Immature natural killer cell (primary cell): Measurements from ENCODE around the gene GSC2. TPM values are rescaled to one million over a fixed set of nuclear protein-coding genes. Genes with fewer than 3 reads are reported as not detected.

Experiments
- DNase-seq, 3 donors: peaks; one replicate each; pipeline ENCODE4 v3.0.0; 2022; ENCODE audit warnings: mixed read lengths in 1 of 3
- H3K27ac Mint-ChIP-seq, 6 donors: one replicate each; pipeline ENCODE4 v1.8.0; 2020; ENCODE audit warnings: mixed read lengths in 6 of 6, mild to moderate bottlenecking in 5 of 6, inconsistent platforms in 4 of 6, moderate library complexity in 3 of 6
- H3K27me3 Mint-ChIP-seq, 3 donors: one replicate each; pipeline ENCODE4 v1.8.0; 2020 to 2021; ENCODE audit warnings: low read depth in 3 of 3, mild to moderate bottlenecking in 3 of 3, mixed read lengths in 3 of 3, moderate library complexity in 3 of 3, inconsistent platforms in 1 of 3
- H3K36me3 Mint-ChIP-seq, 3 donors: one replicate each; pipeline ENCODE4 v1.8.0; 2020; ENCODE audit warnings: mixed read lengths in 3 of 3, inconsistent platforms in 2 of 3, mild to moderate bottlenecking in 2 of 3
- H3K4me1 Mint-ChIP-seq, 2 donors: one replicate each; pipeline ENCODE4 v1.8.0; 2020; ENCODE audit warnings: inconsistent platforms in 2 of 2, mild to moderate bottlenecking in 2 of 2, mixed read lengths in 2 of 2, moderate library complexity in 1 of 2
- H3K4me3 Mint-ChIP-seq, 5 donors: one replicate each; pipeline ENCODE4 v1.8.0; 2020; ENCODE audit warnings: mild to moderate bottlenecking in 5 of 5, mixed read lengths in 5 of 5, inconsistent platforms in 3 of 5, moderate library complexity in 3 of 5
- H3K9me3 Mint-ChIP-seq, 6 donors: one replicate each; pipeline ENCODE4 v1.8.0; 2020; ENCODE audit warnings: mild to moderate bottlenecking in 6 of 6, mixed read lengths in 6 of 6, inconsistent platforms in 4 of 6, moderate library complexity in 3 of 6
- polyA plus RNA-seq, 3 donors: library from polyadenylated mRNA; unstranded; fragments of 300-500 nt; fragmentation: Illumina TruSeq; gene quantifications; one replicate each; pipeline ENCODE4 v1.2.3, GENCODE V29; 2021

The GSC2 gene
- polyA plus RNA-seq, 3 donors from 2014 or later: not detected

DNA sequence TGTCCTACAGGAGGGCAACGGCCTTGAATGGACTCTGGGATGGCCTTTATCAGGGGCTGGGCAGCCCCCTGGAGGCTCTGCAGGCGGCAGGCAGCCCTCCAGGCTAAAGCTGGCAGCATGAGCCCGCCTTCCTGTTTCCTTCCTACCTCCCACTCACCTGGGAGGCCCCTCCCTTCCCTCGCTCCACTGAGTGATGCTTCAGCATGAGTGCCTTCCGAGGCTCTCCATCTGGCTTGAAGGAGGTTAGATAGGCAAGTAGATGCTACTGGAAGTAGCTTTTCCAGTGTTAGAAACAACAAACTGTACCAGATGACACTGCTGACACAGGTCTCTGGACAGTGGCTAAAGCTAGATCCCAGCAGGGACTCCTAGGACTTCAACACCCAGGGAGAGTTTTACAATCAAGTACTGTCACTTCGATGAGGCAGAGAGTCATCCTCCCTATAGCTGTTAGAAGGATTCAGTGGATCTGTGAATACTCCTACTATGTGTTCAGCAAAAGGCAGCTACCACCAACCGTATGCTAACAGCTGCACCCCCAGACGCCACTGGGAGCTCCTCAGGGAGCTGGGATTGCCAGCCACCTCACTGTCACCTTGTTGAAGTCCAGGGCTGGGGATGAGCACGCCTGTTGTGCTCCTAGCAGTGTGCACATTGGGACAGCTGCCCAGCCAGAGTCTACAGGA, 32.5 kb upstream of the GSC2 start:
- peak overlapping the region in 1 of 6 donors; percentile 15 for H3K27ac Mint-ChIP-seq
- H3K27me3 Mint-ChIP-seq: peaks cover 0 to 3% (median 2%) of the 10 kb centered on the region in 3 donors
- peaks cover 5 to 7% of the 10 kb centered on the region in 2 donors for H3K4me1 Mint-ChIP-seq
- H3K36me3 Mint-ChIP-seq: no peaks in the 10 kb centered on the region
- no peak overlapping the region for H3K4me3 Mint-ChIP-seq
- H3K9me3 Mint-ChIP-seq: no peaks in the 10 kb centered on the region
- DNase-seq: no peak

DNA sequence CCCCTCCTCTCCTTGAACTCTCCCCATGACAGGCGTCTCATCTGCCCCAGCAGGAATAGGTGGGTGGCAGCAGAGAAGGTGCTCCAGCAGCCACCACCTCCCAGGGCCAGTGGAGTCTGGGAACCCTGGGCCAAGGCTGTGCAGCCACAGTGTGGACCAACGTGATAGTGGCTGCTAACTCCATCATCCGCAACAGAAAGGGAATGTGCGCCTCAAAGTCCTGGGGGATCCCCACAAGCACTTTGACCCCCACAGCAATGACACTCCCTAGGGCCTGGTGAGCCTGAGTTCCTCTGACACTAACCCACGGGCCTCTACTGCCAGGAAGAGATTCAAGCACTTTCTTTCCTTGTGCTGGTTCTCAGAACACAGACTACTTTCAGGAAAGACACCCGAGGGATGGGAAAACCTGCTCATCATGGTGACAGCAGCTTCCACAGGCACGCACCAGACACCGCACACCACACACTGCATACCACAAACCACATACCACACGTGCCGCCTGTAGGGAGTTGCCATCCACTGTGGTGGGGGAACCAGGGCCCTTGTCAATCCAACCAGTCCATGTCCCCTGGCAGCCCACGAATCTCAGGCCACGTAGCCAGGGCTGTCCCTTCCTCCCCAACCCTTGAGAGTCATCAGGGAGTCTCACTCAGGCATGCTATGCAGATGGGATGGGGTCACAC, 31.8 kb upstream of the GSC2 start:
- Mint-ChIP-seq H3K4me3 (peak overlapping the region in 1 of 5 donors; percentile 36), H3K9me3 (no peaks in the 10 kb centered on the region), H3K4me1 (peaks cover 6 to 7% of the 10 kb centered on the region in 2 donors), H3K36me3 (no peaks in the 10 kb centered on the region), H3K27ac (no peak overlapping the region), H3K27me3 (peaks cover 0 to 3% (median 2%) of the 10 kb centered on the region in 3 donors)
- DNase-seq: no peak

DNA sequence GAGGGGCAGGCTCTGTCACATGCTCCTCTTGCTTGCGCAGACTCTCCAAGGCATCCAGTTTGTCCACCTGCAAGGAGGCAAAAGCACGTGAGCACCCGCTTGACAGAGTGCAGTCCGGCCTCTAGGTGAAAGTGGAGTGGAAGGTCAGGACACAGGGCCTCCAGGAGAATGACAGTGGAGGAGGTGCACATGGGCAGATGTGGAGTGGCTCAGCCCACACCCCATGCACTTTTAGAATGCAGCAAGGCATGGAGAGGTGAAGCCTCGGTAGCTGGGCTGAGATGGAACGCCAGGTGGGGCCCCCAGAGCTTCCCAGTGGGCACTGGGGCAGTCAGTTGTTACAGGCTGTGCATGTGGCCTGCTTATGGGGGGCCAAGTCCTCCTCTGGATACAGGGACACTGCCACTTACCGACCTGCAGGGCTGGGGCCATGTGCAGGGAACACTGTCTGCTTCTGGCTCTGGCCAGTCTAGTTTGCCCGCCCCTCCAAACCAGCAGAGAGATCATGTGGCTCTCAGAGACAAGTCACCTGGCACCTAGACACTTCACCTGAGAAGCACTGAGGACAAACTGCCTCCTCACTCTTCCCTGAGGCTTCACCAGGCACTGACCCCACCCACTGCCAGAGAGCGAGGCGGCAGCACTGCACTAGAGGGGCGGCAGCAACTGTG, 30.8 kb upstream of the GSC2 start:
- H3K36me3 Mint-ChIP-seq: no peaks in the 10 kb centered on the region
- no peak for DNase-seq
- H3K27me3 Mint-ChIP-seq: peaks cover 0 to 3% (median 2%) of the 10 kb centered on the region in 3 donors
- no peaks in the 10 kb centered on the region for H3K9me3 Mint-ChIP-seq
- no peak overlapping the region for H3K27ac Mint-ChIP-seq
- H3K4me1 Mint-ChIP-seq: peaks cover 7 to 8% of the 10 kb centered on the region in 2 donors
- no peak overlapping the region for H3K4me3 Mint-ChIP-seq

DNA sequence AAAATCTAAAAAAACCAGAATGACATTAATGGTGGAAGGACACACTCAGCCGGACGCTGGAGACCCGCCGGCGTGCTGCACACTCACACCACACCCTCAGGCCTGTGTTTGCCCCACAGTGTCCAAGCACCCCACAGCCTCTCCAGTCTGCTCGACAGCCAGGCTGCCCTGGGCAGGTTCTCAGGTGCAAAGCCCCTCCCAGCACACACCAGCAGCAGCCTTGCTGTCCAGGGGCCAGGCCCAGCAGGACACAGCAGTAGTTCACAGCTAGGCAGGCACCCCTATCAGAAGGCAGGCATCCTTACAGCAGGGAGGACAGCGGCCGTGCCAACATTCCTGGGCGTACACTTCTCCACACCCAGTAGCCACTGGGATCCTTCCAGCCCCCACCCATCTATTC, 30.1 kb upstream of the GSC2 start:
- Mint-ChIP-seq H3K9me3 (no peaks in the 10 kb centered on the region), H3K27ac (no peak overlapping the region), H3K4me3 (no peak overlapping the region), H3K4me1 (peaks cover 7 to 8% of the 10 kb centered on the region in 2 donors), H3K27me3 (peaks cover 0 to 3% (median 2%) of the 10 kb centered on the region in 3 donors), H3K36me3 (no peaks in the 10 kb centered on the region)
- no peak for DNase-seq

DNA sequence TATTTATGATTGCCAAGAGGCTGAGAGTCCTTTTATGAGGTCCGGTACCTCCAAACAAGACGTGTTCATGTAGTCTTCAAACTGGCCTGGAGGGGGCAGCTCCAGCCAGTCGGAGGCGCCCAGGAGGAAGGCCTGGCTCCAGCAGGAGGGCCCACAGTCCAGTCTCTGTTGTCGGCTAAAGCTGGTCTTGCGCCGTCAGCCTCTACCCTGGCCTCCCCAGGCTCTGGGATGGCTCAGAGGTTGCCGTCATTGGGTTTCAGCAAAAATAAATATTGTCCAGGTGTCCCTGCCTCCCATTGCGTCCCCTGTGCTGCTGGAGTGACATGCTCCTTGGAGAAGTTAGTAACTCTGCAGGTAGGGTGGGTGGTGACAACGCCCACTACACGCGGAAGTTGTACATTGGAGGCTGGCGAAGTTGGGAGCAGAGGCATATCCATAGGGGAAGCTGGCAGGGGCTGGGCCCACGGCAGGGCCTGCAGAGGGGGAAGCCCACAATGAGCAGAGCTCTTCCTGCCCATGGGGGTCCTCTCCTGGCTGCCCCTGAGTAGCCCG, 29.5 kb upstream of the GSC2 start:
- peaks cover 0 to 3% (median 3%) of the 10 kb centered on the region in 3 donors for H3K27me3 Mint-ChIP-seq
- peak; percentile 47 to 61 (median 60) for DNase-seq
- peak overlapping the region; percentile 85 to 97 (median 89) for H3K4me3 Mint-ChIP-seq
- H3K36me3 Mint-ChIP-seq: no peaks in the 10 kb centered on the region
- peaks cover 7 to 8% of the 10 kb centered on the region in 2 donors for H3K4me1 Mint-ChIP-seq
- H3K9me3 Mint-ChIP-seq: no peaks in the 10 kb centered on the region
- H3K27ac Mint-ChIP-seq: peak overlapping the region; percentile 78 to 94 (median 85)

DNA sequence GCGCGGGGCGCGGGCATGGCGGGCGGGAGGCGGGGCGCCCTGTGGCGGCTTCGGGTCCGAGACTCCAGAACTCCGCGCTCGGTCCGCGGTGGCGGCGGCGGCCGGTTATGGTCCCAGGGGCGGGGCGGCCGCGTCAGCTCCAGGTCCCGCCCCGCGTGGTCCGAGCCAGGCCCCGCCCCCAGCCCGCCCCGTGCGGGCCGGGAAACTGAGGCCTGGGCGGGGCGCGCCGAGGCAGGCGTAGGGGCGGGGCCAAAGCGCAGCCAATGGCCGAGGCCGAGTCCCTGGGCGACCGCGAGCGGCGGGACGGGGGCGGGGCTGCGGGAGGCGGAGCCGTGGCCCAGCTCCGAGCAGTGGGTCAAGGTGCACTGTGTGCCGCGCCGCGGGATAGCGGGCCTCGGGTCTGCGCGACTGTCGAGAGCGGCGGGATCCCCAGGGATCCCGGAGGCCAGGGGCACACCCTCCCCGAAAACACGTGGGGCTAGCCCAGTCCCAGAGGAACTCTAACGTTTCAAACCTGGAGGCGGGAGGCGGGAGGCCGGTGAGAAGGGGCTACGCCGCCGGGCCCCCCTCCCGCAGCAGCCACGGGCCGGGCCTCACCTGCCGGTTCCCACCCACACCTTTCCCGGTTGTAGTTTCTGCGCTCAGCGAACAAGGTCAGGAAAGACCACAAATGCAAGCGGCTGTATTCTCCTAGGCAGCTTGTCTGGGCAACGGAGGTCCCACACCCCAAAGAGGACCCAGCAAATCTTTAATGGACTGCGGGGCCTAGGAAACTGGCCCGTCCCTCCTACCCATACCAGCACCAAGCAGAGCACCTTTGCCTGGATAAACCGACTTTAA, 28.8 kb upstream of the GSC2 start, which contains the start of gene SLC25A1:
Gene SLC25A1, minus strand, starts transcription at position 80 of the 840 bp plus-strand sequence. Its CDS starts 63 bp downstream, at position 17.
- peak; percentile 66 to 74 (median 71) for DNase-seq
- H3K36me3 Mint-ChIP-seq: no peaks in the 10 kb centered on the region
- peaks cover 0 to 6% (median 3%) of the 10 kb centered on the region in 3 donors for H3K27me3 Mint-ChIP-seq
- H3K4me3 Mint-ChIP-seq: peak within 1 kb of the TSS; percentile 85 to 97 (median 89)
- peak within 1 kb of the TSS; percentile 78 to 94 (median 85) for H3K27ac Mint-ChIP-seq
- peaks cover 7 to 8% of the 10 kb centered on the region in 2 donors for H3K4me1 Mint-ChIP-seq
- no peaks in the 10 kb centered on the region for H3K9me3 Mint-ChIP-seq

DNA sequence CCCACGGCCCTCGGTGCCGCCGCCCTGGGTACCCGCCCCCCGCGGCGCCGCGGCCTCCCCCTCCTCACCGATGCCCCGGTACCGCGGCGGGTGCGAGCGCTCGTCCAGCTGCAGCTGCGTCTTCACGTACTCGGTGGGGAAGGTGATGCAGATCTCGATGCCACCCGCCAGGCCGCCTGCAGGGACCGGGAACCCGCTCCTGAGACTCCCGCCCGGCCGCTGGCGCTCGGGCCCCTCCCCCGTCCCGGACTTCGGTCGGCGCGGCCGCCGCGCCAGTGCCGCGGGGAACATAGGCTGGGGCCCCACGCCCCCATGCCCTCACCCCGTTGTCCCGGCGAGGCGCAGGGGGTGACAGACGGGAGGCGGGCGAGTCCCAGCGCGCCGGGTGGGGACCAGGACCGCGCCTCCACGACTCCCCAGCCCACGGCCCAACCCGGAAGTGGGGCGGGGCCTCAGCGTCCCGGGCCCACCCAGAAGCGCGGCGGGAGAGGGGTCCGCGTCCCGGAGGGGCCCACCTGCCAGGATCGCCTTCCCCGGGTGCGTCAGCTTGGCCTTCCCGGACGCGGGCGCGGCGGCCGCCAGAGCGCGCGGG, 28.1 kb upstream of the GSC2 start:
- Mint-ChIP-seq H3K4me3 (peak overlapping the region in 2 of 5 donors; percentile 26 to 61), H3K4me1 (peaks cover 9 to 13% of the 10 kb centered on the region in 2 donors), H3K9me3 (no peaks in the 10 kb centered on the region), H3K27ac (no peak overlapping the region), H3K36me3 (no peaks in the 10 kb centered on the region), H3K27me3 (peaks cover 0 to 6% (median 3%) of the 10 kb centered on the region in 3 donors)
- DNase-seq: peak; percentile 58 to 68 (median 62)

DNA sequence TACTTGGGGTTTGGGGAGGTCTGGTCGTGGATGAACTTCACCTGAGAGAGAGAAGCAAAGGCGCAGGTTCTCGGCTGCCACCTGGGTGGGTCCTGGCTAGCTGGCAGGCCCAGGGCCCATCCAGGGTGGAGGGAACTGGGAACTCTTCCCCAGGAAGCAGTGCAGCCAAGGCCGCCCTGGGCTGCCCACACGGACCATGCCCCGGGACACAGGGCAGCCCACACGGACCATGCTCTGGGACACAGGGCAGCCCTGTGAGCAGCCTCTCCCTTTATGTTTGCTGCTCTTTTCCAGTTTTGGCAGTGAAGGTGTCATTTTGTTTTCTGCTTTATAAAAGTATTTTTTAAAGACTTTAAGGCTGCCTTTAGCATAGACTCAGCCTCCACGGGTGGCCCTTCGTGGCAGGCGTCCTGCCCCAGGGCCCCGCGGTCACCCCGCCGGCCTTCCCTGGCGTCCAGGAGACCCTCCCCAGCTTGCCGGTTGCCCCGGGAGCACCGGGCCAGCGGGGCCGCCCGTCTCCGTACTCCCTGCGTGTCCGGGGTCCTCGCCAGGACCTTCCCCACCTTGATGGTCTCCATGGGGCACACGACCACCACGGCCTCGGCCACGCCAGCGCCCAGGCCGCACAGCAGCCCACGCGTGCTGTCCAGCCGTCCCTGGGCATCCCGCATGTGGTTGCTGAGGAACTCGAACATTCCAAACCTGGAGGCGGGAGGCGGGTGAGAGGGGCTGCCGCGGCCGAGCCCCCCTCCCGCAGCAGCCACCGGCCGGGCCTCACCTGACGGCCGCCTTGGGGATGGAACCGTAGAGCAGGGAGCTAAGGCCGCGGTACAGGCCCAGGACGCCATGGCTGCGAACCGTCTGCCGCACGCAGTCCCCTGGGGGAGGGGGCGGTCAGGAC, 27.3 kb upstream of the GSC2 start:
- H3K27ac Mint-ChIP-seq: peak overlapping the region in 2 of 6 donors; percentile 55 to 70
- peak overlapping the region; percentile 69 to 79 (median 71) for H3K4me3 Mint-ChIP-seq
- H3K4me1 Mint-ChIP-seq: peaks cover 17 to 20% of the 10 kb centered on the region in 2 donors
- H3K27me3 Mint-ChIP-seq: peaks cover 2 to 6% (median 6%) of the 10 kb centered on the region in 3 donors
- no peaks in the 10 kb centered on the region for H3K9me3 Mint-ChIP-seq
- H3K36me3 Mint-ChIP-seq: no peaks in the 10 kb centered on the region
- no peak for DNase-seq

DNA sequence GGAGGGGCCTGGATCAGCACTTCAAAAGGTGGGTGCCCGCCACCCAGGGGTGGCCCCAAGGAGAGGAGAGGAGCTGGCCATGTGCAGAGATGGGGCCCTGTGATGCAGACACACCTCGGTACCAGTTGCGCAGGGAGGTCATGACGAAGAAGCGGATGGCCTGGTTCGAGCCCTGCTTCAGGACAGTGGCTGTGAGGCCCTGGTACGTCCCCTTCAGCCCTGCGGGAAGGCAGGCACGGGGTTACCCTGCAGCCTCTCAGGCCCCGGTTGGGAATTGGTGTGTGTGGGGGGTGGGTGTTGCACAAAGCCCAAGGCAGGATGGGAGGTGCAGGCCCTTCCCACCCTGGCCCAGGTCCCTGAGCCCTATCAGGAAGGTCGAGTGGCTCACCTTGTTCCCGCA, 26.6 kb upstream of the GSC2 start:
- Mint-ChIP-seq H3K27ac (peak overlapping the region in 2 of 6 donors; percentile 55 to 70), H3K27me3 (peaks cover 2 to 8% (median 6%) of the 10 kb centered on the region in 3 donors), H3K4me3 (peak overlapping the region; percentile 68 to 74 (median 70)), H3K9me3 (no peaks in the 10 kb centered on the region), H3K36me3 (no peaks in the 10 kb centered on the region), H3K4me1 (peaks cover 22 to 25% of the 10 kb centered on the region in 2 donors)
- DNase-seq: no peak

DNA sequence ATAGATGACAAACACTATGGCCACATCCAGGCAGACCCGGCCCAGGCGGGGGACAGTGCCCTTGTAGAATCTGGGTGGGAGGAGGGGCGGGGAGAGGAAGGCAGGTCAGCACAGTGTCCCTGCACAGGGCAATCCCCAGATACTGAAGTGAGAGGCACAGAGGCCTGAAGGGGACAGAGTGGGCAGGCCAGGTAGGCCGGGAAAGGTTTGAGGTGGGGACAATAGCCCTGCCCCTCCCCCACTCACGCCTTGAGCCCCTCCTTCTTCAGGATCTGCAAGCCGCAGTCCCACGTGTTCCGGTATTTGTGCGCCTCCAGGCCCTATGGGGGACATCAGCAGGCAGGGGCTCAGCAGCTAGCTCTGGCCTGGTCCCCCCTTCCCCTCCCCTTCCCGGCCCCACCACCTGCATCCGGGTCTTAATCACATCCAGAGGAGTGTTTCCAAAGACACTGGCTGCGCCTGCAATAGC, 26.1 kb upstream of the GSC2 start:
- no peaks in the 10 kb centered on the region for H3K9me3 Mint-ChIP-seq
- peak overlapping the region in 4 of 5 donors; percentile 48 to 69 (median 58) for H3K4me3 Mint-ChIP-seq
- peaks cover 5 to 11% (median 11%) of the 10 kb centered on the region in 3 donors for H3K27me3 Mint-ChIP-seq
- H3K36me3 Mint-ChIP-seq: no peaks in the 10 kb centered on the region
- peaks cover 22 to 29% of the 10 kb centered on the region in 2 donors for H3K4me1 Mint-ChIP-seq
- H3K27ac Mint-ChIP-seq: peak overlapping the region in 3 of 6 donors; percentile 16 to 54 (median 40)
- DNase-seq: no peak

DNA sequence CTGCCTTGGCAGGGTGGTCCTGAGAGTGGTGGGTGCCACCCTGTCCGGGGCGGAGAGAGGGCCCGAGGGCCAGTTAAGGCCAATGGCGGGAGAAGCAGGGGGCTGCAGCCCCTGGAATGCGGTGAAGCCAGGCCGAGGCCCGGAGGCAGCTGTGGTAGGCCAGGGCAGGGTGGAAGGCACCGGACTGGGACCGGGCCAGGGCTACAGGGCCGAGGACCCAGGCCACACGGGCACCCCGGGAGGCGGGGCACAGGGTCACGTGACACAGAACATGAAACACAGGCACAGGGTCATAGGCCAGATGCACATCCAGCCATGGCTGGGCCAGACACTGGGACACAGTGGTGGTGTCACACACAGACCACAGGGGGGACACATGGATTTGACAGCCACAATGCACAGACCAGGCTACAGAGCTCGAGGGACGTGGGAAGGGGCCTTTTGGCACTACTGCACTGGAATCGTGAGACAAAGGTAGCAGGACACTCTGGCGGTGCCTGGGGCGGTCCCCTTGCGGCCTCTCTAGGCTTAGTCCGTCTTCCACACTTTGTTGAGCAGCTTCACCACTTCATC, 25.6 kb upstream of the GSC2 start:
- Mint-ChIP-seq H3K4me3 (peak overlapping the region in 4 of 5 donors; percentile 21 to 66 (median 56)), H3K4me1 (peaks cover 26 to 33% of the 10 kb centered on the region in 2 donors), H3K9me3 (no peaks in the 10 kb centered on the region), H3K27ac (peak overlapping the region in 3 of 6 donors; percentile 16 to 54 (median 40)), H3K36me3 (no peaks in the 10 kb centered on the region), H3K27me3 (peaks cover 5 to 15% (median 11%) of the 10 kb centered on the region in 3 donors)
- DNase-seq: no peak
